GM21381 (cell line): ENCODE data around the gene ZNRF1.
"Not testable (repeated sequence)": the region's sequence is repeated elsewhere in the genome, so short reads cannot be mapped to it uniquely, and the experiment has no call there.

Experiments
- ATAC-seq: cut with Tn5 transposase; IDR thresholded peaks from one replicate; pipeline ENCODE4 v1.9.1; 2021; ENCODE audit warnings: mild to moderate bottlenecking, moderate library complexity; ENCODE audit not compliant: unreplicated experiment

ZNRF1 gene

GRCh38 chr16:74998481-74999218, at the start of gene ZNRF1:
TSS of gene ZNRF1 (plus strand) at chr16:74999024. CDS start at chr16:74999672, 648 bp downstream.
- peak; percentile 65 for ATAC-seq

GRCh38 chr16:74949309-74949708, 49.5 kb upstream of the ZNRF1 start:
- ATAC-seq = no peak

GRCh38 chr16:74950511-74950910, 48.3 kb upstream of the ZNRF1 start:
- ATAC-seq = no peak

- no peak for ATAC-seq
These were observed 47.6 kb upstream of the ZNRF1 start for GRCh38 chr16:74951206-74951605.

GRCh38 chr16:74951681-74952080, 47.1 kb upstream of the ZNRF1 start:
- ATAC-seq = no peak

GRCh38 chr16:74954763-74955162, 44.1 kb upstream of the ZNRF1 start:
- ATAC-seq = no peak

GRCh38 chr16:74973304-74973703, 25.5 kb upstream of the ZNRF1 start:
- ATAC-seq = no peak

- no peak for ATAC-seq
These were observed 23.2 kb upstream of the ZNRF1 start for GRCh38 chr16:74975591-74975990.

GRCh38 chr16:74982256-74982655, 16.6 kb upstream of the ZNRF1 start:
- no peak for ATAC-seq

GRCh38 chr16:74984194-74984528, 14.7 kb upstream of the ZNRF1 start:
- no peak for ATAC-seq

- peak; percentile 99 for ATAC-seq
These were observed 14.1 kb upstream of the ZNRF1 start, which contains the start of gene WDR59 for GRCh38 chr16:74984529-74985296. TSS of gene WDR59 (minus strand) at chr16:74985123. CDS start at chr16:74985017, 106 bp downstream.

GRCh38 chr16:74987027-74987681, 11.7 kb upstream of the ZNRF1 start:
- no peak for ATAC-seq

- ATAC-seq = not testable (repeated sequence)
These were observed 9.0 kb upstream of the ZNRF1 start for GRCh38 chr16:74989864-74990263.

GRCh38 chr16:74990832-74991231, 8.0 kb upstream of the ZNRF1 start:
- ATAC-seq = no peak

GRCh38 chr16:74991268-74991592, 7.6 kb upstream of the ZNRF1 start:
- no peak for ATAC-seq

- no peak for ATAC-seq
These were observed 7.0 kb upstream of the ZNRF1 start for GRCh38 chr16:74991593-74992403.

- no peak for ATAC-seq
These were observed 2.8 kb upstream of the ZNRF1 start for GRCh38 chr16:74995986-74996385.

GRCh38 chr16:74997042-74997491, 1.8 kb upstream of the ZNRF1 start:
- no peak for ATAC-seq

GRCh38 chr16:74999219-74999608, 390 bp downstream of the ZNRF1 start:
- peak; percentile 32 for ATAC-seq

- no peak for ATAC-seq
These were observed 1.0 kb downstream of the ZNRF1 start for GRCh38 chr16:74999609-75000480.
